ENCODE data around the gene TMX3. TPM values are rescaled to one million over a fixed set of nuclear protein-coding genes. Genes with fewer than 3 reads are reported as not detected.

The TMX3 gene
- total RNA-seq, 2 experiments from 2014 or later: 42.4 to 44.6 TPM

- POLR2A ChIA-PET: no interaction called here
Measured at GRCh38 chr18:68733707-68734106, 18.8 kb upstream of the TMX3 start.

GRCh38 chr18:68728081-68728700, 13.3 kb upstream of the TMX3 start:
- Mint-ChIP-seq H3K9me3 (no peaks in the 10 kb centered on the region), H3K27ac (no peak overlapping the region), H3K4me1 (ENCODE audit: low read depth) (peaks cover 2% of the 10 kb centered on the region), H3K4me3 (no peak overlapping the region), H3K27me3 (no peaks in the 10 kb centered on the region), H3K36me3 (no peaks in the 10 kb centered on the region)
- DNase-seq: no peak
- POLR2A ChIA-PET: no interaction called here
- intact Hi-C loops (cut with micrococcal nuclease): no loop called here
- CTCF ChIA-PET: interaction anchor here (1.0 kb wide), 1 partner anchor 68 kb away, joined by 4 read pairs; no protein-coding TSS in a partner anchor

More at GRCh38 chr18:68733707-68734106, 18.8 kb upstream of the TMX3 start:
- Mint-ChIP-seq H3K27ac (no peak overlapping the region), H3K9me3 (no peaks in the 10 kb centered on the region), H3K4me1 (ENCODE audit: low read depth) (no peaks in the 10 kb centered on the region), H3K36me3 (no peaks in the 10 kb centered on the region), H3K27me3 (no peaks in the 10 kb centered on the region), H3K4me3 (no peak overlapping the region)
- CTCF ChIA-PET: interaction anchor here (0.9 to 1.0 kb wide), 2 partner anchors 12 to 15 kb away, joined by 3 read pairs; no protein-coding TSS in a partner anchor
- intact Hi-C loops (cut with micrococcal nuclease): loop anchor here (2.0 to 10.0 kb wide), 2 partner anchors 73 to 1351 kb away; no protein-coding TSS in a partner anchor
- DNase-seq: no peak

- ChIA-PET POLR2A (no interaction called here), CTCF (no interaction called here)
- DNase-seq: no peak
- H3K27ac Mint-ChIP-seq: no peak overlapping the region
- no peaks in the 10 kb centered on the region for H3K36me3 Mint-ChIP-seq
- peaks cover 7% of the 10 kb centered on the region for H3K4me1 Mint-ChIP-seq (ENCODE audit: low read depth)
- no peaks in the 10 kb centered on the region for H3K27me3 Mint-ChIP-seq
- intact Hi-C loops (cut with micrococcal nuclease): no loop called here
- no peak overlapping the region for H3K4me3 Mint-ChIP-seq
- H3K9me3 Mint-ChIP-seq: no peaks in the 10 kb centered on the region
Measured at GRCh38 chr18:68727506-68727905, 12.6 kb upstream of the TMX3 start.

GRCh38 chr18:68725346-68725745, 10.4 kb upstream of the TMX3 start:
- H3K27ac Mint-ChIP-seq: no peak overlapping the region
- intact Hi-C loops (cut with micrococcal nuclease): no loop called here

GRCh38 chr18:68724021-68724420, 9.1 kb upstream of the TMX3 start:
- Mint-ChIP-seq H3K36me3 (peaks cover 2% of the 10 kb centered on the region), H3K27ac (no peak overlapping the region), H3K4me1 (ENCODE audit: low read depth) (peaks cover 28% of the 10 kb centered on the region), H3K27me3 (no peaks in the 10 kb centered on the region), H3K4me3 (no peak overlapping the region), H3K9me3 (no peaks in the 10 kb centered on the region)
- DNase-seq: no peak
- CTCF ChIA-PET: no interaction called here
- intact Hi-C loops (cut with micrococcal nuclease): no loop called here
- POLR2A ChIA-PET: no interaction called here

More at GRCh38 chr18:68725346-68725745, 10.4 kb upstream of the TMX3 start:
- Mint-ChIP-seq H3K27me3 (no peaks in the 10 kb centered on the region), H3K4me3 (no peak overlapping the region), H3K4me1 (ENCODE audit: low read depth) (peaks cover 27% of the 10 kb centered on the region), H3K9me3 (no peaks in the 10 kb centered on the region), H3K36me3 (no peaks in the 10 kb centered on the region)
- ChIA-PET POLR2A (no interaction called here), CTCF (no interaction called here)
- DNase-seq: no peak

- no peak for DNase-seq
- intact Hi-C loops (cut with micrococcal nuclease): no loop called here
- H3K27ac Mint-ChIP-seq: no peak overlapping the region
- H3K9me3 Mint-ChIP-seq: no peaks in the 10 kb centered on the region
- H3K4me3 Mint-ChIP-seq: no peak overlapping the region
- peaks cover 2% of the 10 kb centered on the region for H3K36me3 Mint-ChIP-seq
- POLR2A ChIA-PET: no interaction called here
- CTCF ChIA-PET: interaction anchor here (0.6 to 0.7 kb wide), 2 partner anchors 56 to 123 kb away, joined by 3 read pairs; no protein-coding TSS in a partner anchor
- peaks cover 28% of the 10 kb centered on the region for H3K4me1 Mint-ChIP-seq (ENCODE audit: low read depth)
- H3K27me3 Mint-ChIP-seq: no peaks in the 10 kb centered on the region
Measured at GRCh38 chr18:68723539-68723938, 8.6 kb upstream of the TMX3 start.

- Mint-ChIP-seq H3K36me3 (peaks cover 2% of the 10 kb centered on the region), H3K27me3 (no peaks in the 10 kb centered on the region), H3K4me3 (no peak overlapping the region), H3K27ac (peak overlapping the region; percentile 13), H3K9me3 (no peaks in the 10 kb centered on the region), H3K4me1 (ENCODE audit: low read depth) (peaks cover 28% of the 10 kb centered on the region)
- ChIA-PET POLR2A (no interaction called here), CTCF (interaction anchor here (0.7 to 1.4 kb wide), 2 partner anchors 11 to 56 kb away, joined by 3 read pairs; no protein-coding TSS in a partner anchor)
- no peak for DNase-seq
- intact Hi-C loops (cut with micrococcal nuclease): no loop called here
Measured at GRCh38 chr18:68722821-68723220, 7.9 kb upstream of the TMX3 start.

- CTCF ChIA-PET: interaction anchor here (0.7 to 1.4 kb wide), 2 partner anchors 12 to 21 kb away, joined by 3 read pairs; no protein-coding TSS in a partner anchor
- no peaks in the 10 kb centered on the region for H3K9me3 Mint-ChIP-seq
- intact Hi-C loops (cut with micrococcal nuclease): no loop called here
- H3K4me3 Mint-ChIP-seq: peak overlapping the region; percentile 64
- peaks cover 28% of the 10 kb centered on the region for H3K4me1 Mint-ChIP-seq (ENCODE audit: low read depth)
- H3K36me3 Mint-ChIP-seq: peaks cover 2% of the 10 kb centered on the region
- no peak for DNase-seq
- peak overlapping the region; percentile 38 for H3K27ac Mint-ChIP-seq
- H3K27me3 Mint-ChIP-seq: no peaks in the 10 kb centered on the region
- POLR2A ChIA-PET: interaction anchor here (0.7 to 0.8 kb wide), 2 partner anchors 12 to 14 kb away, joined by 3 read pairs; no protein-coding TSS in a partner anchor
Measured at GRCh38 chr18:68721681-68722583, 7.0 kb upstream of the TMX3 start.

GRCh38 chr18:68714366-68714711, 569 bp downstream of the TMX3 start:
- Mint-ChIP-seq H3K4me3 (peak overlapping the region; percentile 97), H3K27me3 (no peaks in the 10 kb centered on the region), H3K4me1 (ENCODE audit: low read depth) (peaks cover 44% of the 10 kb centered on the region), H3K9me3 (no peaks in the 10 kb centered on the region), H3K36me3 (peaks cover 35% of the 10 kb centered on the region), H3K27ac (peak overlapping the region; percentile 93)
- intact Hi-C loops (cut with micrococcal nuclease): loop anchor here (10.0 kb wide), 2 partner anchors 1180 to 1240 kb away; no protein-coding TSS in a partner anchor
- ChIA-PET CTCF (no interaction called here), POLR2A (no interaction called here)
- peak; percentile 21 for DNase-seq

GRCh38 chr18:68713796-68714195, 1.1 kb downstream of the TMX3 start:
- H3K36me3 Mint-ChIP-seq: peaks cover 37% of the 10 kb centered on the region
- POLR2A ChIA-PET: no interaction called here
- CTCF ChIA-PET: no interaction called here

GRCh38 chr18:68713131-68713530, 1.8 kb downstream of the TMX3 start:
- H3K4me1 Mint-ChIP-seq (ENCODE audit: low read depth): peaks cover 47% of the 10 kb centered on the region
- H3K9me3 Mint-ChIP-seq: no peaks in the 10 kb centered on the region
- intact Hi-C loops (cut with micrococcal nuclease): loop anchor here (10.0 kb wide), 2 partner anchors 1182 to 1242 kb away; no protein-coding TSS in a partner anchor
- no peaks in the 10 kb centered on the region for H3K27me3 Mint-ChIP-seq
- peak overlapping the region; percentile 62 for H3K4me3 Mint-ChIP-seq
- DNase-seq: no peak
- ChIA-PET POLR2A (no interaction called here), CTCF (no interaction called here)
- H3K27ac Mint-ChIP-seq: peak overlapping the region; percentile 1
- peaks cover 39% of the 10 kb centered on the region for H3K36me3 Mint-ChIP-seq

More at GRCh38 chr18:68713796-68714195, 1.1 kb downstream of the TMX3 start:
- H3K27ac Mint-ChIP-seq: peak overlapping the region; percentile 93
- H3K4me3 Mint-ChIP-seq: peak overlapping the region; percentile 97
- DNase-seq: no peak
- H3K27me3 Mint-ChIP-seq: no peaks in the 10 kb centered on the region
- intact Hi-C loops (cut with micrococcal nuclease): loop anchor here (10.0 kb wide), 2 partner anchors 1181 to 1241 kb away; no protein-coding TSS in a partner anchor
- no peaks in the 10 kb centered on the region for H3K9me3 Mint-ChIP-seq
- peaks cover 44% of the 10 kb centered on the region for H3K4me1 Mint-ChIP-seq (ENCODE audit: low read depth)

GRCh38 chr18:68707646-68708045, 7.3 kb downstream of the TMX3 start:
- peaks cover 50% of the 10 kb centered on the region for H3K4me1 Mint-ChIP-seq (ENCODE audit: low read depth)
- POLR2A ChIA-PET: no interaction called here
- no peak for DNase-seq
- intact Hi-C loops (cut with micrococcal nuclease): no loop called here
- H3K36me3 Mint-ChIP-seq: peaks cover 62% of the 10 kb centered on the region
- H3K27ac Mint-ChIP-seq: no peak overlapping the region
- H3K27me3 Mint-ChIP-seq: no peaks in the 10 kb centered on the region
- CTCF ChIA-PET: no interaction called here
- H3K4me3 Mint-ChIP-seq: no peak overlapping the region
- H3K9me3 Mint-ChIP-seq: no peaks in the 10 kb centered on the region
